Muscle layer of colon (tissue), 2 donors: Measurements from ENCODE around the gene ALDH5A1.
"Not testable (repeated sequence)": the region's sequence is repeated elsewhere in the genome, so short reads cannot be mapped to it uniquely, and the experiment has no call there.

Experiments used
- H3K27ac ChIP-seq: one replicate; pipeline ENCODE4 v1.7.0; 2013; ENCODE audit warnings: low read depth, mild to moderate bottlenecking, low read length, moderate library complexity
- H3K27me3 ChIP-seq, 2 donors: one replicate each; pipeline ENCODE4 v1.7.0; 2013; ENCODE audit warnings: low read length in 2 of 2, mild to moderate bottlenecking in 2 of 2; ENCODE audit not compliant: insufficient read depth in 2 of 2, control insufficient read depth in 1 of 2
- H3K36me3 ChIP-seq: one replicate; pipeline ENCODE4 v1.7.0; 2013; ENCODE audit warnings: mild to moderate bottlenecking, low read length; ENCODE audit not compliant: insufficient read depth
- H3K4me1 ChIP-seq: one replicate; pipeline ENCODE4 v1.7.0; 2013; ENCODE audit warnings: mild to moderate bottlenecking, low read length; ENCODE audit not compliant: insufficient read depth
- H3K4me3 ChIP-seq, 2 donors: one replicate each; pipeline ENCODE4 v1.7.0; 2013; ENCODE audit warnings: low read length in 2 of 2, low read depth in 1 of 2, mild to moderate bottlenecking in 1 of 2, moderate library complexity in 1 of 2
- H3K9ac ChIP-seq: one replicate; pipeline ENCODE4 v1.7.0; 2013; ENCODE audit warnings: low read length
- H3K9me3 ChIP-seq: one replicate; pipeline ENCODE4 v1.7.0; 2013; ENCODE audit warnings: mild to moderate bottlenecking, low read length
- donor health status: abdominal sarcoma.
- donor health status: Adenocarcinoma of cecum.

Gene ALDH5A1

GRCh38 chr6:24511976-24512375 is 17.2 kb downstream of the ALDH5A1 start:
- not testable (repeated sequence) for H3K9ac ChIP-seq, H3K4me1 ChIP-seq, H3K27me3 ChIP-seq, H3K27ac ChIP-seq, H3K4me3 ChIP-seq, H3K9me3 ChIP-seq
- peaks cover 15% of the 10 kb centered on the region for H3K36me3 ChIP-seq

GRCh38 chr6:24513602-24514001 is 18.8 kb downstream of the ALDH5A1 start:
- Histone ChIP-seq H3K27me3 (no peaks in the 10 kb centered on the region), H3K4me1 (no peaks in the 10 kb centered on the region), H3K4me3 (no peak overlapping the region), H3K9ac (no peak overlapping the region), H3K27ac (no peak overlapping the region), H3K36me3 (peaks cover 13% of the 10 kb centered on the region), H3K9me3 (no peaks in the 10 kb centered on the region)

- no peaks in the 10 kb centered on the region for H3K9me3 ChIP-seq
- H3K4me1 ChIP-seq: no peaks in the 10 kb centered on the region
- no peak overlapping the region for H3K27ac ChIP-seq
- no peak overlapping the region for H3K9ac ChIP-seq
- H3K4me3 ChIP-seq: no peak overlapping the region
- peaks cover 13% of the 10 kb centered on the region for H3K36me3 ChIP-seq
- H3K27me3 ChIP-seq: no peaks in the 10 kb centered on the region
These were observed 23.1 kb downstream of the ALDH5A1 start for GRCh38 chr6:24517659-24518543.

- no peaks in the 10 kb centered on the region for H3K36me3 ChIP-seq
- H3K4me3 ChIP-seq: no peak overlapping the region
- H3K4me1 ChIP-seq: no peaks in the 10 kb centered on the region
- H3K9me3 ChIP-seq: no peaks in the 10 kb centered on the region
- H3K9ac ChIP-seq: no peak overlapping the region
- no peaks in the 10 kb centered on the region for H3K27me3 ChIP-seq
- no peak overlapping the region for H3K27ac ChIP-seq
These were observed 26.3 kb downstream of the ALDH5A1 start for GRCh38 chr6:24520929-24521546.

GRCh38 chr6:24522228-24523176 is 27.7 kb downstream of the ALDH5A1 start:
- Histone ChIP-seq H3K9me3 (no peaks in the 10 kb centered on the region), H3K9ac (no peak overlapping the region), H3K27ac (no peak overlapping the region), H3K4me3 (no peak overlapping the region), H3K27me3 (no peaks in the 10 kb centered on the region), H3K36me3 (no peaks in the 10 kb centered on the region), H3K4me1 (no peaks in the 10 kb centered on the region)

GRCh38 chr6:24524329-24524728 is 29.6 kb downstream of the ALDH5A1 start:
- H3K27ac ChIP-seq: no peak overlapping the region
- H3K9ac ChIP-seq: no peak overlapping the region
- no peaks in the 10 kb centered on the region for H3K36me3 ChIP-seq
- H3K27me3 ChIP-seq: no peaks in the 10 kb centered on the region
- H3K4me3 ChIP-seq: no peak overlapping the region
- no peaks in the 10 kb centered on the region for H3K9me3 ChIP-seq
- H3K4me1 ChIP-seq: no peaks in the 10 kb centered on the region

GRCh38 chr6:24524805-24525204 is 30.0 kb downstream of the ALDH5A1 start:
- Histone ChIP-seq H3K36me3 (no peaks in the 10 kb centered on the region), H3K4me3 (no peak overlapping the region), H3K4me1 (no peaks in the 10 kb centered on the region), H3K27ac (no peak overlapping the region), H3K9me3 (no peaks in the 10 kb centered on the region), H3K9ac (no peak overlapping the region), H3K27me3 (no peaks in the 10 kb centered on the region)

- Histone ChIP-seq H3K27ac (no peak overlapping the region), H3K4me3 (no peak overlapping the region), H3K9ac (no peak overlapping the region), H3K9me3 (no peaks in the 10 kb centered on the region), H3K36me3 (peaks cover 9% of the 10 kb centered on the region), H3K4me1 (no peaks in the 10 kb centered on the region), H3K27me3 (no peaks in the 10 kb centered on the region)
These were observed 35.2 kb downstream of the ALDH5A1 start for GRCh38 chr6:24529985-24530384.

GRCh38 chr6:24534329-24534728 is 39.6 kb downstream of the ALDH5A1 start:
- H3K4me1 ChIP-seq: no peaks in the 10 kb centered on the region
- H3K27me3 ChIP-seq: no peaks in the 10 kb centered on the region
- no peak overlapping the region for H3K4me3 ChIP-seq
- peaks cover 9% of the 10 kb centered on the region for H3K36me3 ChIP-seq
- no peaks in the 10 kb centered on the region for H3K9me3 ChIP-seq
- H3K9ac ChIP-seq: no peak overlapping the region
- no peak overlapping the region for H3K27ac ChIP-seq

- H3K27ac ChIP-seq: no peak overlapping the region
- H3K9me3 ChIP-seq: no peaks in the 10 kb centered on the region
- H3K9ac ChIP-seq: no peak overlapping the region
- no peak overlapping the region for H3K4me3 ChIP-seq
- peaks cover 9% of the 10 kb centered on the region for H3K36me3 ChIP-seq
- H3K27me3 ChIP-seq: no peaks in the 10 kb centered on the region
- H3K4me1 ChIP-seq: no peaks in the 10 kb centered on the region
These were observed 40.4 kb downstream of the ALDH5A1 start for GRCh38 chr6:24535210-24535609.

GRCh38 chr6:24536466-24536865 is 41.7 kb downstream of the ALDH5A1 start:
- no peaks in the 10 kb centered on the region for H3K9me3 ChIP-seq
- H3K36me3 ChIP-seq: peaks cover 9% of the 10 kb centered on the region

More at GRCh38 chr6:24536466-24536865, 41.7 kb downstream of the ALDH5A1 start:
- no peak overlapping the region for H3K9ac ChIP-seq
- H3K27ac ChIP-seq: no peak overlapping the region
- H3K4me3 ChIP-seq: no peak overlapping the region
- no peaks in the 10 kb centered on the region for H3K4me1 ChIP-seq
- no peaks in the 10 kb centered on the region for H3K27me3 ChIP-seq
